HG03442 (cell line): ENCODE data around the gene ILK.

Source experiments
- ATAC-seq: cut with Tn5 transposase; IDR thresholded peaks from one replicate; pipeline ENCODE4 v1.9.1; 2021; ENCODE audit warnings: mild to moderate bottlenecking, moderate library complexity; ENCODE audit not compliant: unreplicated experiment

Gene ILK

DNA sequence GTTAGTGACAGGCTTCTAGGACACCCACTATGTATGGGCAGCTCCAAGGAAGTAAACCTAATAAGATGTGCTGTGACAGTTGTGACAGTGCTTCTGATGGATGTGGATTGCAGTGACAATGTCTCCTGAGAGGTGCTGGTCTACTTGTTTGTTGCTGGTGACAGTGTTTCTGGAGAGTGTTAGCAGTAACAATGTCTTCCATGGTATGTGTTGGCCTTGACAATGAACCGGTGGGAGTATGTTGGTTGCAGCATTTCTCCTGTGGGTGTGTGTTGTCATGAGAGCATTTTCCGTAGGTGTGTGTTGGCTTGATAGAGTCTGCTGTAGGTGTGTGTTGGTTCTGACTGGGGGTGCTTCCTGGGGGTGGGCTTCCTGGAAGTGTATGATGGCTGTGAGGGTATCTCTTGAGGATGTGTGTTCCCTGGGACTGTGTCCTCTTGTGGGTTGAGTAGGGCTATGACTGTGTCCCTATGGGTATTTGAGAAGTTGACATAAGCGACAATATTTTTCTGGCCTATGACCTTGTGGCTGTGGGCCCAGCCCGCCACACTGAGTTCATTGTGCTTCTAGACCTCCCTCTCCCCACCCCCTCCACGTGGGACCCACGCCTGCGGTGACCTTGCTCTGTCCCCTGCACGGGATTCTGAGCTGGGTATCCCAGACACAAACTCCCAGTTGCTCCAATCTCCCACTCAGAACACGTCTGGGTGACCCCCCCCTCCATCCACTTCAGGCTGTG is 50.9 kb downstream of the ILK start:
- ATAC-seq: no peak

DNA sequence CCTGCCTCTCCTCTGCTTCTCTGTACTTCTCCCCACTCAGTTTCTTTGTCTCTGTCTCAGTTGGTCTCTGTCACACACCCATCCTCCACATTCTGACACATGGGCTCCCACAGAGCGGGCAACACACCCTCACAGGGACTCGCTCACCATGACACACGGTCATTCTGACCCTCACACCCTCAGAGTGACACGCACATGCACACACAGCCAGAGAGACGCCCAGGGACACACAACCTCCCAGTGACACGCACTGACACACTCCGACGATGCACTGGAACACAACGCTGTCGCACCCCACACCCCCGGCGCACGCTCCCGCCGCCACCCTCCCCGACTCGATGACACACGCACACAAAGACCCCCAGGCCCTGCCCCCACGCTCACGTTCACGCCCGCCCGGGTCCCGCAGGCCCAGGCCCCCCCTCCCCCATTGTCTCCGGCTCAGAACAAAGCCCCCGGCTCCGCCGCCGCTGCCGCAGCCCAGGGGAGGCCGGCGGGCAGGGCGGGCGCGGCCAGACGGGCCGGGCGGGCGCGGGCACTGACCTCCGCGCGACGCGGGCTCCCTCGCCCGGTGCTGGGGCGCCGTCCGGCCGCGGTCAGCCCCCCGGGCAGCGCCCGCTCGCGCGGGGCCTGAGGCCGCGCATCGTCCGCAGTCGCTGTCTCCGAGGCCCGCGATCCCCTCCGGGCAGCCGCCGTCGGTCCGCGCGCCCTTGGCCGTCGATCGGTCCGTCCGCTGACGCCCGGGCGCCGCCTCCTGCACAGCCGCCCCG is 51.6 kb downstream of the ILK start:
- no peak for ATAC-seq

DNA sequence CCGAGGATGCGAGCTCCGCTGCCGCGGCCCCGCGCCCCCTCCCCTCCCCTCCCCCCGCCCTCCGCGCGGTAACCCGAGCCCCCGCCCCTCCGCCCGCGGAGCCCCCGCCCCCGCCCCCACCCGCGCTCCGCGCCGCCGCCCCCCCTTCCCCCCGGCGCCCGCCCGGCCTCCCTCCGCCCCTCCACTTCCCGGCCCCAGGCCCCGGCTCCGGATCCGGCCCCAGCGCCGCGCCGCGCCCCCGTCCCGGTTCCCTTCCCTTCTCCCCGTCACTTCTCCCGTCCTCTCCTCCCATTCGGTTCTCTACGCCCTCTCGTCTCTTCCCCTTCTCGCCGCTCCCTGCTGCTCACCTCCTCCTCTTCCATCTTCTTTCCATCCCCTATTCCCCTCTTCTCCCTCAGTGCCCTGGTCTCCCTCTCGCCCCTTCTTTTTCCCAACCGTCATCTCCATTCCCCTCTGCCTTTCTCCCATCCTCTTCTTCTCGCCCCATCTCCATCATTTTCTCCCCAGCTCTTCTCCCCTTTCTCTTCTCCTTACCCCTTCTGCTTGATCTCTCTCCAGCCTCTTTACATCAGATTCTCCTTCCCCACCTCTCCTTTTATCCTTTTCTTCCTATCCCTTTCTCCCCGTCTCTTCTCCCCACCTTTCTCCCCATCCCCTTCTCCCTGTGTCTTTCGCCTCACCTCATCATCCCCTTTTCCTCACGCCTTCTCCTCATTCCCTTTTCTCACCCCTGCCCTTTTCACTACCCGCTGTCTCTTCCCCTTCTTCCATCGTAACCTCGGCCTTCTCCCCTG is 52.4 kb downstream of the ILK start, which contains the start of gene DCHS1:
Gene DCHS1, minus strand, starts transcription at position 20 of the 794 bp plus-strand sequence. CDS start 14,196 bp downstream, outside the sequence.
- ATAC-seq: no peak

DNA sequence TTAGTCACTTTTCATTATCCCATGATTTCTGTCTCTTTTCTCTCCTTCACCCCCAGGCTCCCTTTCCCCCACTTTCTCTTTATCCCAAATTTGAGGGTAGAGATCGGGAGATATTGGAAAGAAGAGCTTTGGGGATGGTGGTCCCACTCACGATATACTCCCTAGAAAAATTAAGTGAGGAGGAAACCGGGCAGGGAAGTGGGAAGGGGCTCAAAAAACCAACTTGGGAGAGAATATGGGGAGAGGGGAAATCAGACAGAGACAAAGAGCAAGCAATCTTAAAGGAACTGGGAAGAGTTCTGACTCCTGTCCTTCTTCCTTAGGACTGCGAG is 53.0 kb downstream of the ILK start:
- no peak for ATAC-seq

GRCh38 chr11:6656936-6657335 is 53.4 kb downstream of the ILK start:
- no peak for ATAC-seq

DNA sequence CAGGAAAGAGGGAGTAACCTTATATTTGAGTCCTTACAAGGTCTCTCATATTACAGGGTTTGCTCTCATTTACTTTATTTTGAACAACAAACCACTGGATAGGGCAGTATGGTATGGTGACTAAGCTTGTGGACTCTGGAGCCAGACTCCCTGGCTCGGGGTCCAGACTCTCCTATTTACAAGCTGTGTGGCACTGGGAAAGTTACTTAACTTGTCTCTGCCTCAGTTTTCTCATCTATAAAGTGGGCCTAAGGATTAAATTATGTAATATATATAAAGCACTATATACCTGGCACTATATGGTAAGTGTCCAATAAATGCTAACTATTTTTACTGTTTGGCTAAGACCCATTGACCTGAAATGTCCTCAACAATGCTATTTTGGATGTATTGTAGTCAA is 53.8 kb downstream of the ILK start:
- ATAC-seq: no peak

GRCh38 chr11:6658647-6659046 is 55.1 kb downstream of the ILK start:
- ATAC-seq: no peak
